ENCODE measurements around the gene FYN.

FYN gene

GRCh38 chr6:111805511-111806164 lies 67.6 kb downstream of the FYN start:
- DNase-seq: peak; percentile 77

- no peak for DNase-seq
These were observed 68.5 kb downstream of the FYN start for GRCh38 chr6:111804627-111805235.

GRCh38 chr6:111803804-111804203 lies 69.4 kb downstream of the FYN start:
- DNase-seq: no peak

- DNase-seq: no peak
These were observed 69.9 kb downstream of the FYN start for GRCh38 chr6:111803371-111803770.

GRCh38 chr6:111802720-111803330 lies 70.4 kb downstream of the FYN start:
- no peak for DNase-seq

- no peak for DNase-seq
These were observed 71.2 kb downstream of the FYN start for GRCh38 chr6:111802015-111802414.

GRCh38 chr6:111800821-111801220 lies 72.4 kb downstream of the FYN start:
- DNase-seq: no peak

GRCh38 chr6:111800259-111800765 lies 72.9 kb downstream of the FYN start:
- no peak for DNase-seq

- DNase-seq: no peak
These were observed 73.5 kb downstream of the FYN start for GRCh38 chr6:111799576-111800258.

GRCh38 chr6:111798281-111798725 lies 74.9 kb downstream of the FYN start:
- DNase-seq: no peak

- DNase-seq: no peak
These were observed 76.8 kb downstream of the FYN start for GRCh38 chr6:111796310-111796918.

GRCh38 chr6:111795558-111795957 lies 77.7 kb downstream of the FYN start:
- DNase-seq: no peak

GRCh38 chr6:111794727-111795452 lies 78.4 kb downstream of the FYN start:
- no peak for DNase-seq

- no peak for DNase-seq
These were observed 79.0 kb downstream of the FYN start for GRCh38 chr6:111794300-111794699.

- DNase-seq: peak; percentile 76
These were observed 79.5 kb downstream of the FYN start for GRCh38 chr6:111793711-111794111.

GRCh38 chr6:111792914-111793700 lies 80.1 kb downstream of the FYN start:
- DNase-seq: no peak

- no peak for DNase-seq
These were observed 81.0 kb downstream of the FYN start for GRCh38 chr6:111792241-111792640.

GRCh38 chr6:111791415-111791814 lies 81.8 kb downstream of the FYN start:
- no peak for DNase-seq

GRCh38 chr6:111789598-111789997 lies 83.7 kb downstream of the FYN start:
- no peak for DNase-seq

GRCh38 chr6:111788379-111789276 lies 84.6 kb downstream of the FYN start:
- DNase-seq: no peak

Measured in activated CD8-positive, alpha-beta memory T cell treated with anti-CD3 and anti-CD28 coated beads, Interleukin-2, amount 50 U/mL, for 48 hours (primary cell).